Uterus (tissue), 2 donors: ENCODE data around the gene DNAJA4.

ENCODE experiments used
- POLR2A ChIP-seq, 2 donors: fragments of 450-650 bp; IDR thresholded peaks; one replicate each; pipeline ENCODE4 v1.6.1; 2016; ENCODE audit warnings: antibody characterized with exemption in 2 of 2, mild to moderate bottlenecking in 1 of 2, moderate library complexity in 1 of 2
- TF ChIP-seq, protein P1 (sequence below), 4 experiments: fragments of 200-600 bp in 2 of 4; fragments of 450-650 bp in 2 of 4; sonication (generic) in 2 of 4; IDR thresholded peaks; one replicate each; pipeline ENCODE4 v1.5.1; 2016 to 2019; ENCODE audit warnings: antibody characterized with exemption in 4 of 4, mild to moderate bottlenecking in 2 of 4, moderate library complexity in 1 of 4

- no peak for TF ChIP-seq POLR2A (IDR thresholded peaks at IDR 0.05)
- TF ChIP-seq, protein P1, sequence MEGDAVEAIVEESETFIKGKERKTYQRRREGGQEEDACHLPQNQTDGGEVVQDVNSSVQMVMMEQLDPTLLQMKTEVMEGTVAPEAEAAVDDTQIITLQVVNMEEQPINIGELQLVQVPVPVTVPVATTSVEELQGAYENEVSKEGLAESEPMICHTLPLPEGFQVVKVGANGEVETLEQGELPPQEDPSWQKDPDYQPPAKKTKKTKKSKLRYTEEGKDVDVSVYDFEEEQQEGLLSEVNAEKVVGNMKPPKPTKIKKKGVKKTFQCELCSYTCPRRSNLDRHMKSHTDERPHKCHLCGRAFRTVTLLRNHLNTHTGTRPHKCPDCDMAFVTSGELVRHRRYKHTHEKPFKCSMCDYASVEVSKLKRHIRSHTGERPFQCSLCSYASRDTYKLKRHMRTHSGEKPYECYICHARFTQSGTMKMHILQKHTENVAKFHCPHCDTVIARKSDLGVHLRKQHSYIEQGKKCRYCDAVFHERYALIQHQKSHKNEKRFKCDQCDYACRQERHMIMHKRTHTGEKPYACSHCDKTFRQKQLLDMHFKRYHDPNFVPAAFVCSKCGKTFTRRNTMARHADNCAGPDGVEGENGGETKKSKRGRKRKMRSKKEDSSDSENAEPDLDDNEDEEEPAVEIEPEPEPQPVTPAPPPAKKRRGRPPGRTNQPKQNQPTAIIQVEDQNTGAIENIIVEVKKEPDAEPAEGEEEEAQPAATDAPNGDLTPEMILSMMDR (IDR thresholded peaks at IDR 0.05): no peak
Observed at GRCh38 chr15:78322724-78323521, 58.6 kb downstream of the DNAJA4 start.
